Measurements from ENCODE around the gene PICALM. TPM values are rescaled to one million over a fixed set of nuclear protein-coding genes. Genes with fewer than 3 reads are reported as not detected.

Gene PICALM
- total and polyA plus RNA-seq, 8 donors = 35.1 to 687 (median 150) TPM

DNA sequence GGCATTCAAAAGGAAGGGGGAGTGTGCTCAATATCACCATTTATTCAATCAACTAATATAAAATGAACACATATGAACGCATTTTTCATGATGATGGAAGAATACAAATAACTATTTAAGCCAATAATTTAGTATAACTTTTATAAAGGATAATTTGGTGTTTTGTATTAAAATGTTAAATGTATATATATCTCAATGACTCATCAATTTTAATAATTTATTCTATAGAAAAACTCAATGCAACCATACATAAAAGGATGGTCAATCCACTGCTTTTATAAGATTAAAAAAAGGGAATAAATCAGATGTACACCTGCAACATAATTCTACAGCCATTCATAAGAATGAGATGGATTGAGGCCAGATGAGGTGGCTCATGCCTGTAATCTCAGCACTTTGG, 50.6 kb downstream of the PICALM start:
- Histone ChIP-seq H3K4me3 (no peak overlapping the region), H3K9me3 (no peaks in the 10 kb centered on the region), H3K27ac (no peak overlapping the region), H3K4me1 (peaks cover 0 to 29% (median 11%) of the 10 kb centered on the region in 4 donors), H3K27me3 (no peaks in the 10 kb centered on the region), H3K36me3 (peaks cover 14 to 69% (median 65%) of the 10 kb centered on the region in 4 donors)
- intact Hi-C loops (cut with DNase I; ENCODE audit: low total_unique reads) = no loop called here
- no peak for DNase-seq
- TF ChIP-seq POLR2AphosphoS5 (IDR thresholded peaks at IDR 0.05) = no peak
- TF ChIP-seq POLR2A (IDR thresholded peaks at IDR 0.05) = no peak
- TF ChIP-seq EP300 (IDR thresholded peaks at IDR 0.05) = no peak
- TF ChIP-seq, protein P1, sequence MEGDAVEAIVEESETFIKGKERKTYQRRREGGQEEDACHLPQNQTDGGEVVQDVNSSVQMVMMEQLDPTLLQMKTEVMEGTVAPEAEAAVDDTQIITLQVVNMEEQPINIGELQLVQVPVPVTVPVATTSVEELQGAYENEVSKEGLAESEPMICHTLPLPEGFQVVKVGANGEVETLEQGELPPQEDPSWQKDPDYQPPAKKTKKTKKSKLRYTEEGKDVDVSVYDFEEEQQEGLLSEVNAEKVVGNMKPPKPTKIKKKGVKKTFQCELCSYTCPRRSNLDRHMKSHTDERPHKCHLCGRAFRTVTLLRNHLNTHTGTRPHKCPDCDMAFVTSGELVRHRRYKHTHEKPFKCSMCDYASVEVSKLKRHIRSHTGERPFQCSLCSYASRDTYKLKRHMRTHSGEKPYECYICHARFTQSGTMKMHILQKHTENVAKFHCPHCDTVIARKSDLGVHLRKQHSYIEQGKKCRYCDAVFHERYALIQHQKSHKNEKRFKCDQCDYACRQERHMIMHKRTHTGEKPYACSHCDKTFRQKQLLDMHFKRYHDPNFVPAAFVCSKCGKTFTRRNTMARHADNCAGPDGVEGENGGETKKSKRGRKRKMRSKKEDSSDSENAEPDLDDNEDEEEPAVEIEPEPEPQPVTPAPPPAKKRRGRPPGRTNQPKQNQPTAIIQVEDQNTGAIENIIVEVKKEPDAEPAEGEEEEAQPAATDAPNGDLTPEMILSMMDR (IDR thresholded peaks at IDR 0.05) = no peak
- 91 to 100% (median 95%) methylated on average over 1 of the region's 1 CpG for WGBS, 5 donors

DNA sequence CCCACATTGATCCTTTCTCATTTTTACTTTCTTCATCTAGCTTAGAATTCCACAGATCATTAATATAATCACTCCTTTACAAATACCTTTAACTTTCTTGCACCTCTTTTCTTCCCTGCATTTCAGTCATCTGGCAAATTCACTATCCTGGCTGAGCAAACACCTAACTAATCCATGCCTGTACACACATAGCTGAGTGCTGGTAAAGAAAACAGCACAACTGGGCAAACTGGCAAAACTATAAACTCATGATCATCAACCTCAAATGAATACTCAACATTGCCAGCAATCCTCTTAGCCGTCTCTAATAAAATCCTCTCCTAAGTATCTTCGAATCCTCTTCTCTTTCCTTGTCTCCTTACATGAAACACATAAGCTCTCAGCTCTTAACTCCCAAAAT, 52.4 kb downstream of the PICALM start:
- Histone ChIP-seq H3K4me1 (peaks cover 0 to 29% (median 11%) of the 10 kb centered on the region in 4 donors), H3K36me3 (peaks cover 18 to 75% (median 69%) of the 10 kb centered on the region in 4 donors), H3K27me3 (no peaks in the 10 kb centered on the region), H3K27ac (no peak overlapping the region), H3K4me3 (no peak overlapping the region), H3K9me3 (no peaks in the 10 kb centered on the region)
- no peak for DNase-seq
- 94 to 97% (median 96%) methylated on average over 2 of the region's 2 CpGs for WGBS, 5 donors
- TF ChIP-seq, protein P1 (IDR thresholded peaks at IDR 0.05) = no peak
- TF ChIP-seq POLR2AphosphoS5 (IDR thresholded peaks at IDR 0.05) (no peak), POLR2A (IDR thresholded peaks at IDR 0.05) (no peak), EP300 (IDR thresholded peaks at IDR 0.05) (no peak)
- intact Hi-C loops (cut with DNase I; ENCODE audit: low total_unique reads) = no loop called here

DNA sequence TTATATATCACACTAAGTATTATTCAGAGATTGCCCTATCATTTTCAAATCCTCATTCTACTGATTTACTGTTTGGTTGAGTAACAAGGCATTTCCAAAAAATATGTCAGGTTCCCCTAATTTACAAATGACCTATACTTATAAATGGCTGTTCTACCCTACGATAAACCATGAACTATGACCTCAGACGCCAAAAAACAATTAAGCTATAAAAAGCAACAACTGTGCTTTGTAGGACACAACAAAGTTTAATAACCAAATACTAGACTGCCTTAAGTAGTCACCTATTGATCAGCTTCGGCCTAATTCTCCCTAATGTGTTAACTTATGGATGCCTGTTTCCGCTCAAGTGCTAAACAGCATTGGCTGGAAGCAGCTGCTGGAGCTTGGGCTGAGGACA, 53.2 kb downstream of the PICALM start:
- Histone ChIP-seq H3K27ac (no peak overlapping the region), H3K9me3 (no peaks in the 10 kb centered on the region), H3K36me3 (peaks cover 16 to 77% (median 69%) of the 10 kb centered on the region in 4 donors), H3K4me3 (no peak overlapping the region), H3K27me3 (no peaks in the 10 kb centered on the region), H3K4me1 (peaks cover 0 to 23% (median 11%) of the 10 kb centered on the region in 4 donors)
- 84 to 95% (median 92%) methylated on average over 4 of the region's 4 CpGs for WGBS, 5 donors
- intact Hi-C loops (cut with DNase I; ENCODE audit: low total_unique reads) = no loop called here
- no peak for DNase-seq
- TF ChIP-seq POLR2AphosphoS5 (IDR thresholded peaks at IDR 0.05) (no peak), POLR2A (IDR thresholded peaks at IDR 0.05) (no peak), EP300 (IDR thresholded peaks at IDR 0.05) (no peak)
- TF ChIP-seq, protein P1 (IDR thresholded peaks at IDR 0.05) = no peak

DNA sequence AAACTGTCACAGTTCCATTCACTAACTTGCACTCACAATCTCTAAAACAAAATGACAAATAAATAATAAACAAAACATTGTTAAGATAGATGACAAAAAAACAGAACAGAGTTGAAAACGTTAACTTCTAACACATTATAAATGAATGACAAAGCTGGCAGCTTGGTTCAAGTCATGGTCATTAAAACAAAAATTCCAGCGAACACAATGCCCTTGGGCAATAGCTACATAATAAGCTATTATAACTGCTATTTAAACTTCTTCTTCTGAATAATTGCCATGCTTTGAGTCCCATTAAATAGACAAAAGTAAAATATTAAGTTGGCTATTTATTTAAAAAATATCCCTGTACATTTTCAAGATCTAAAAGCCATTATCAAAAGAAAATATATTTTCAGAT, 54.7 kb downstream of the PICALM start:
- peaks cover 16 to 77% (median 69%) of the 10 kb centered on the region in 4 donors for H3K36me3 ChIP-seq
- H3K4me1 ChIP-seq = peaks cover 0 to 23% (median 11%) of the 10 kb centered on the region in 4 donors
- H3K27me3 ChIP-seq = no peaks in the 10 kb centered on the region
- intact Hi-C loops (cut with DNase I; ENCODE audit: low total_unique reads) = no loop called here
- TF ChIP-seq POLR2A (IDR thresholded peaks at IDR 0.05) (no peak), POLR2AphosphoS5 (IDR thresholded peaks at IDR 0.05) (no peak), EP300 (IDR thresholded peaks at IDR 0.05) (no peak)
- TF ChIP-seq, protein P1 (IDR thresholded peaks at IDR 0.05) = no peak
- no peak for DNase-seq
- no peak overlapping the region for H3K27ac ChIP-seq
- WGBS, 5 donors = 62 to 75% (median 65%) methylated on average over 2 of the region's 2 CpGs
- no peaks in the 10 kb centered on the region for H3K9me3 ChIP-seq
- H3K4me3 ChIP-seq = no peak overlapping the region
